ENCODE measurements around the gene MYL5. TPM values are rescaled to one million over a fixed set of nuclear protein-coding genes. Genes with fewer than 3 reads are reported as not detected.

The MYL5 gene
- total and polyA plus RNA-seq, 2 of the 4 experiments (the other 2 are of a cell fraction) = 9.1 to 16.0 TPM

GRCh38 chr4:667545-667925, 6.8 kb upstream of the MYL5 start:
- TF ChIP-seq BHLHE40 (IDR thresholded peaks at IDR 0.05; ENCODE audit: low read depth, low read length) (no peak), SMC3 (IDR thresholded peaks at IDR 0.05; ENCODE audit: low read depth, low read length) (no peak), MXI1 (IDR thresholded peaks at IDR 0.05; ENCODE audit: borderline replicate concordance, low read depth, low read length) (no peak), USF2 (IDR thresholded peaks at IDR 0.05; ENCODE audit: low read depth, low read length) (no peak), MAZ (IDR thresholded peaks at IDR 0.05; ENCODE audit: borderline replicate concordance, low read depth, low read length) (no peak), RAD21 (IDR thresholded peaks at IDR 0.05; ENCODE audit: low read length) (no peak), RFX5 (IDR thresholded peaks at IDR 0.05; ENCODE audit: low read depth, low read length) (no peak), MAFK (IDR thresholded peaks at IDR 0.05; ENCODE audit: low read depth, low read length) (no peak), CHD1 (IDR thresholded peaks at IDR 0.05; ENCODE audit: low read depth, low read length) (no peak), CTCF (conservative IDR thresholded peaks at IDR 0.05; ENCODE audit: low read depth, low read length) (no peak), RCOR1 (IDR thresholded peaks at IDR 0.05; ENCODE audit: insufficient replicate concordance, low read length) (no peak), POLR2A (IDR thresholded peaks at IDR 0.05; ENCODE audit: low read depth, low read length) (no peak), FOS (IDR thresholded peaks at IDR 0.05; ENCODE audit: low read depth, low read length) (no peak), ELK1 (IDR thresholded peaks at IDR 0.05; ENCODE audit: borderline replicate concordance, low read depth, low read length) (no peak), CEBPB (IDR thresholded peaks at IDR 0.05; ENCODE audit: low read depth, low read length) (no peak), NFE2L2 (IDR thresholded peaks at IDR 0.05; ENCODE audit: low read depth, low read length) (no peak)
- no peak overlapping the region for H3K18ac ChIP-seq (ENCODE audit: low read depth, low read length)
- H4K8ac ChIP-seq (ENCODE audit: low read depth in 2 of 2, low read length in 2 of 2) = no peak overlapping the region
- BruUV-seq (replicated peaks) = no TSS peak
- no peak overlapping the region for H2BK15ac ChIP-seq (ENCODE audit: low read depth, low read length)
- ChIA-PET POLR2A (ENCODE audit: unreplicated experiment) (no interaction called here), CTCF (no interaction called here)
- H3K9ac ChIP-seq (ENCODE audit: low read depth, low read length) = no peak overlapping the region
- peaks cover 4% of the 10 kb centered on the region; the same call in 1 of the 2 replicates for H3K27me3 ChIP-seq (ENCODE audit: control insufficient read depth, insufficient read depth, low read length)
- no peaks in the 10 kb centered on the region; the same call in 1 of the 2 replicates for H3K9me3 ChIP-seq (ENCODE audit: control insufficient read depth, insufficient read depth, low read length)
- no peaks in the 10 kb centered on the region for H4K20me1 ChIP-seq (ENCODE audit: insufficient read depth, low read length)
- H3K14ac ChIP-seq (replicated peaks; ENCODE audit: low read depth, low read length) = no peak overlapping the region
- ATAC-seq (ENCODE audit: low read depth) (no peak), DNase-seq (no peak)
- in situ Hi-C loops (cut with MboI; ENCODE audit: low sequenced_read_pairs) (no loop called here), intact Hi-C loops (cut with micrococcal nuclease) (no loop called here), dilution Hi-C loops (cut with HindIII; ENCODE audit: low sequenced_read_pairs, unreplicated experiment) (no loop called here)
- no peak overlapping the region for H3K4ac ChIP-seq (ENCODE audit: low read depth, low read length)
- WGBS, 2 experiments (ENCODE audit: extremely low coverage in 2 of 2, insufficient read length in 1 of 2) = no CpG with 5 or more reads among the region's 10 CpGs
- H3K79me1 ChIP-seq (ENCODE audit: low read depth in 1 of 2, low read length in 2 of 2) = peaks cover 0 to 4% of the 10 kb centered on the region in 2 experiments; a peak in 2 of 4 replicates
- H2AK5ac ChIP-seq (ENCODE audit: low read depth, low read length) = no peak overlapping the region
- H2AFZ ChIP-seq (replicated peaks; ENCODE audit: low read length, poor library complexity) = no peak overlapping the region
- no peak overlapping the region for H2BK120ac ChIP-seq (ENCODE audit: low read depth, low read length)
- no peak overlapping the region for H4K91ac ChIP-seq (ENCODE audit: insufficient read depth, low read depth, low read length)
- H2BK5ac ChIP-seq (ENCODE audit: low read depth, low read length, poor library complexity, severe bottlenecking) = no peak overlapping the region
- no peak overlapping the region for H2BK20ac ChIP-seq (ENCODE audit: low read depth, low read length)
- H3K56ac ChIP-seq (ENCODE audit: extremely low read depth, insufficient read depth, low read length) = no peak overlapping the region
- no peak overlapping the region for H3K4me3 ChIP-seq (ENCODE audit: insufficient read depth, low read depth, low read length)
- H2AK9ac ChIP-seq (replicated peaks; ENCODE audit: low read depth, low read length, poor library complexity) = no peak overlapping the region
- H3K4me1 ChIP-seq (ENCODE audit: control insufficient read depth, insufficient read depth, low read length) = no peaks in the 10 kb centered on the region
- H3K9me1 ChIP-seq (ENCODE audit: insufficient read depth, low read length) = 0 out of 2 replicates have a peak, but pooled peaks cover 3% of the 10 kb centered on the region
- no peak overlapping the region for H4K5ac ChIP-seq (ENCODE audit: low read depth, low read length)
- no peak overlapping the region for H3K4me2 ChIP-seq (ENCODE audit: low read depth, low read length)
- H3K23ac ChIP-seq (ENCODE audit: low read depth, low read length) = no peak overlapping the region
- no peak overlapping the region for H3K27ac ChIP-seq (ENCODE audit: insufficient read depth, low read length)
- peaks cover 14% of the 10 kb centered on the region for H3K36me3 ChIP-seq (ENCODE audit: control insufficient read depth, insufficient read depth, low read length)

Data from IMR-90 (cell line).